ENCODE results near the gene GOLGA8T.
"Not testable (repeated sequence)": the region's sequence is repeated elsewhere in the genome, so short reads cannot be mapped to it uniquely, and the experiment has no call there.

- TF ChIP-seq, protein P1, sequence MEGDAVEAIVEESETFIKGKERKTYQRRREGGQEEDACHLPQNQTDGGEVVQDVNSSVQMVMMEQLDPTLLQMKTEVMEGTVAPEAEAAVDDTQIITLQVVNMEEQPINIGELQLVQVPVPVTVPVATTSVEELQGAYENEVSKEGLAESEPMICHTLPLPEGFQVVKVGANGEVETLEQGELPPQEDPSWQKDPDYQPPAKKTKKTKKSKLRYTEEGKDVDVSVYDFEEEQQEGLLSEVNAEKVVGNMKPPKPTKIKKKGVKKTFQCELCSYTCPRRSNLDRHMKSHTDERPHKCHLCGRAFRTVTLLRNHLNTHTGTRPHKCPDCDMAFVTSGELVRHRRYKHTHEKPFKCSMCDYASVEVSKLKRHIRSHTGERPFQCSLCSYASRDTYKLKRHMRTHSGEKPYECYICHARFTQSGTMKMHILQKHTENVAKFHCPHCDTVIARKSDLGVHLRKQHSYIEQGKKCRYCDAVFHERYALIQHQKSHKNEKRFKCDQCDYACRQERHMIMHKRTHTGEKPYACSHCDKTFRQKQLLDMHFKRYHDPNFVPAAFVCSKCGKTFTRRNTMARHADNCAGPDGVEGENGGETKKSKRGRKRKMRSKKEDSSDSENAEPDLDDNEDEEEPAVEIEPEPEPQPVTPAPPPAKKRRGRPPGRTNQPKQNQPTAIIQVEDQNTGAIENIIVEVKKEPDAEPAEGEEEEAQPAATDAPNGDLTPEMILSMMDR (conservative IDR thresholded peaks at IDR 0.05; ENCODE audit: low read depth in 2 of 2): not testable (repeated sequence)
- TF ChIP-seq, protein P2, sequence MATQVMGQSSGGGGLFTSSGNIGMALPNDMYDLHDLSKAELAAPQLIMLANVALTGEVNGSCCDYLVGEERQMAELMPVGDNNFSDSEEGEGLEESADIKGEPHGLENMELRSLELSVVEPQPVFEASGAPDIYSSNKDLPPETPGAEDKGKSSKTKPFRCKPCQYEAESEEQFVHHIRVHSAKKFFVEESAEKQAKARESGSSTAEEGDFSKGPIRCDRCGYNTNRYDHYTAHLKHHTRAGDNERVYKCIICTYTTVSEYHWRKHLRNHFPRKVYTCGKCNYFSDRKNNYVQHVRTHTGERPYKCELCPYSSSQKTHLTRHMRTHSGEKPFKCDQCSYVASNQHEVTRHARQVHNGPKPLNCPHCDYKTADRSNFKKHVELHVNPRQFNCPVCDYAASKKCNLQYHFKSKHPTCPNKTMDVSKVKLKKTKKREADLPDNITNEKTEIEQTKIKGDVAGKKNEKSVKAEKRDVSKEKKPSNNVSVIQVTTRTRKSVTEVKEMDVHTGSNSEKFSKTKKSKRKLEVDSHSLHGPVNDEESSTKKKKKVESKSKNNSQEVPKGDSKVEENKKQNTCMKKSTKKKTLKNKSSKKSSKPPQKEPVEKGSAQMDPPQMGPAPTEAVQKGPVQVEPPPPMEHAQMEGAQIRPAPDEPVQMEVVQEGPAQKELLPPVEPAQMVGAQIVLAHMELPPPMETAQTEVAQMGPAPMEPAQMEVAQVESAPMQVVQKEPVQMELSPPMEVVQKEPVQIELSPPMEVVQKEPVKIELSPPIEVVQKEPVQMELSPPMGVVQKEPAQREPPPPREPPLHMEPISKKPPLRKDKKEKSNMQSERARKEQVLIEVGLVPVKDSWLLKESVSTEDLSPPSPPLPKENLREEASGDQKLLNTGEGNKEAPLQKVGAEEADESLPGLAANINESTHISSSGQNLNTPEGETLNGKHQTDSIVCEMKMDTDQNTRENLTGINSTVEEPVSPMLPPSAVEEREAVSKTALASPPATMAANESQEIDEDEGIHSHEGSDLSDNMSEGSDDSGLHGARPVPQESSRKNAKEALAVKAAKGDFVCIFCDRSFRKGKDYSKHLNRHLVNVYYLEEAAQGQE (IDR thresholded peaks at IDR 0.05; ENCODE audit: unreplicated experiment): not testable (repeated sequence)
- not testable (repeated sequence) for TF ChIP-seq POLR2AphosphoS5 (IDR thresholded peaks at IDR 0.05; ENCODE audit: low read depth); EZH2phosphoT487 (IDR thresholded peaks at IDR 0.05; ENCODE audit: unreplicated experiment); EZH2 (IDR thresholded peaks at IDR 0.05; ENCODE audit: low read depth, unreplicated experiment); JUNB (IDR thresholded peaks at IDR 0.05; ENCODE audit: unreplicated experiment); NANOG (IDR thresholded peaks at IDR 0.05; ENCODE audit: borderline replicate concordance); CREB1 (CRISPR knock-in tag; IDR thresholded peaks at IDR 0.05; ENCODE audit: low read depth); STAT1 (IDR thresholded peaks at IDR 0.05; ENCODE audit: unreplicated experiment); ZNF114 (CRISPR knock-in tag; IDR thresholded peaks at IDR 0.05)
Observed at GRCh38 chr15:30167886-30168285, 33.0 kb downstream of the GOLGA8T start.
